Cardiac muscle cell (in vitro differentiated cells and primary cell): ENCODE data around the gene TEX38. TPM values are rescaled to one million over a fixed set of nuclear protein-coding genes. Genes with fewer than 3 reads are reported as not detected.

ENCODE experiments used
- DNase-seq, 2 donors: peaks; one replicate each; pipeline versions ENCODE4 v3.0.0 to v3.0.0-alpha.2; 2010 to 2017; ENCODE audit warnings: low read depth in 1 of 2, low spot score in 1 of 2
- H3K27ac ChIP-seq: fragments of 200-600 bp; sonication (generic); 2 replicates; pipeline ENCODE4 v1.5.1; 2016
- H3K27me3 ChIP-seq: fragments of 200-600 bp; sonication (generic); 2 replicates; pipeline ENCODE4 v1.6.0; 2016; ENCODE audit warnings: control low read depth
- H3K36me3 ChIP-seq: fragments of 200-600 bp; sonication (generic); 2 replicates; pipeline ENCODE4 v1.5.1; 2016; ENCODE audit warnings: control low read depth
- H3K4me1 ChIP-seq: fragments of 200-600 bp; sonication (generic); 2 replicates; pipeline ENCODE4 v1.8.1; 2017; ENCODE audit warnings: low read depth, mild to moderate bottlenecking, mixed run types
- H3K4me3 ChIP-seq: fragments of 200-600 bp; sonication (generic); 2 replicates; pipeline ENCODE4 v1.5.1; 2016; ENCODE audit warnings: mild to moderate bottlenecking
- H3K9me3 ChIP-seq: fragments of 200-600 bp; sonication (generic); 2 replicates; pipeline ENCODE4 v1.5.1; 2017; ENCODE audit warnings: low read depth, mild to moderate bottlenecking, control low read depth
- polyA plus RNA-seq: library from polyadenylated mRNA; unstranded; fragments of >200 nt; fragmentation: Nextera tagmentation; extraction: Ambion mirVana; gene quantifications from 2 replicates; pipeline ENCODE4 v1.2.1, GENCODE V29; 2016
- total RNA-seq: library from RNA; depleted of rRNA; stranded (reverse); fragments of >200 nt; gene quantifications from 2 replicates; pipeline ENCODE4 v1.2.3, GENCODE V29; 2016
- TF ChIP-seq, protein P1 (sequence below): IDR thresholded peaks from 2 replicates; pipeline ENCODE4 v1.5.1; 2012; ENCODE audit warnings: low read depth, mild to moderate bottlenecking, low read length

The TEX38 gene
- total and polyA plus RNA-seq, 2 experiments from 2014 or later = 1.2 to 1.4 TPM

DNA sequence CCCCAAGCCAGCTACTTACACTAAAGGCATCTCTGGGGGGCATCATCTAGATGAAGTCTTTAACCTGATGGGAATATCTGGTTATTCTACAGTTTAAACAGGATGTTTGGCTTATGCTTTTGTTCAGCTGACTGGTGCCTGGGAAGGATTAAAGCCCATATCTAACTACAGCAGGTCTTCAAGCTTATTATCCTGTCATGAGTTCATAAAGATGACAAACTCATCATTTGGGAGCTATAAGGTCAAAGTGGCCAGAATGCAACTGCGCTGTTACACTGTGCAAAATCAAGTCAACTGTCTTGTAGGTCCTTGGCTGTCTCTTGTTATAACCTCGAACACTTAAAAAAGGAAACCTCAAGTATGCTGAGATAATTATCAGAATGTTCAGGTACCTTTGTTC is 36.4 kb upstream of the TEX38 start:
- no peak for DNase-seq
- TF ChIP-seq, protein P1, sequence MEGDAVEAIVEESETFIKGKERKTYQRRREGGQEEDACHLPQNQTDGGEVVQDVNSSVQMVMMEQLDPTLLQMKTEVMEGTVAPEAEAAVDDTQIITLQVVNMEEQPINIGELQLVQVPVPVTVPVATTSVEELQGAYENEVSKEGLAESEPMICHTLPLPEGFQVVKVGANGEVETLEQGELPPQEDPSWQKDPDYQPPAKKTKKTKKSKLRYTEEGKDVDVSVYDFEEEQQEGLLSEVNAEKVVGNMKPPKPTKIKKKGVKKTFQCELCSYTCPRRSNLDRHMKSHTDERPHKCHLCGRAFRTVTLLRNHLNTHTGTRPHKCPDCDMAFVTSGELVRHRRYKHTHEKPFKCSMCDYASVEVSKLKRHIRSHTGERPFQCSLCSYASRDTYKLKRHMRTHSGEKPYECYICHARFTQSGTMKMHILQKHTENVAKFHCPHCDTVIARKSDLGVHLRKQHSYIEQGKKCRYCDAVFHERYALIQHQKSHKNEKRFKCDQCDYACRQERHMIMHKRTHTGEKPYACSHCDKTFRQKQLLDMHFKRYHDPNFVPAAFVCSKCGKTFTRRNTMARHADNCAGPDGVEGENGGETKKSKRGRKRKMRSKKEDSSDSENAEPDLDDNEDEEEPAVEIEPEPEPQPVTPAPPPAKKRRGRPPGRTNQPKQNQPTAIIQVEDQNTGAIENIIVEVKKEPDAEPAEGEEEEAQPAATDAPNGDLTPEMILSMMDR = no peak
- H3K36me3 ChIP-seq = peaks cover 42% of the 10 kb centered on the region

GRCh38 chr1:46637444-46638083 is 34.1 kb upstream of the TEX38 start:
- no peaks in the 10 kb centered on the region for H3K4me1 ChIP-seq
- TF ChIP-seq, protein P1 = no peak
- H3K27me3 ChIP-seq = no peaks in the 10 kb centered on the region
- H3K9me3 ChIP-seq = no peaks in the 10 kb centered on the region
- no peak overlapping the region for H3K4me3 ChIP-seq
- DNase-seq = no peak
- peaks cover 30% of the 10 kb centered on the region for H3K36me3 ChIP-seq
- H3K27ac ChIP-seq = no peak overlapping the region

More for the DNA sequence above, 36.4 kb upstream of the TEX38 start:
- Histone ChIP-seq H3K27me3 (no peaks in the 10 kb centered on the region), H3K9me3 (no peaks in the 10 kb centered on the region), H3K4me1 (no peaks in the 10 kb centered on the region), H3K4me3 (no peak overlapping the region), H3K27ac (no peak overlapping the region)

GRCh38 chr1:46638921-46639320 is 32.7 kb upstream of the TEX38 start:
- Histone ChIP-seq H3K27ac (no peak overlapping the region), H3K36me3 (peaks cover 28% of the 10 kb centered on the region), H3K4me3 (no peak overlapping the region), H3K9me3 (no peaks in the 10 kb centered on the region), H3K4me1 (no peaks in the 10 kb centered on the region), H3K27me3 (no peaks in the 10 kb centered on the region)
- TF ChIP-seq, protein P1 = no peak
- DNase-seq = no peak

GRCh38 chr1:46639547-46639946 is 32.1 kb upstream of the TEX38 start:
- DNase-seq = no peak
- Histone ChIP-seq H3K4me1 (no peaks in the 10 kb centered on the region), H3K4me3 (no peak overlapping the region), H3K36me3 (peaks cover 24% of the 10 kb centered on the region), H3K27ac (no peak overlapping the region), H3K27me3 (no peaks in the 10 kb centered on the region), H3K9me3 (no peaks in the 10 kb centered on the region)
- TF ChIP-seq, protein P1 = no peak

- Histone ChIP-seq H3K4me1 (no peaks in the 10 kb centered on the region), H3K9me3 (no peaks in the 10 kb centered on the region), H3K4me3 (no peak overlapping the region), H3K36me3 (peaks cover 13% of the 10 kb centered on the region), H3K27ac (no peak overlapping the region), H3K27me3 (no peaks in the 10 kb centered on the region)
- DNase-seq = no peak
- TF ChIP-seq, protein P1 = no peak
Observed at GRCh38 chr1:46642115-46642680, 29.5 kb upstream of the TEX38 start.
